Myocyte (in vitro differentiated cells): ENCODE data around the gene ABI3BP. TPM values are rescaled to one million over a fixed set of nuclear protein-coding genes. Genes with fewer than 3 reads are reported as not detected.
A peak's percentile ranks its signal among the peaks of the same experiment; 100 is the strongest.

ENCODE experiments used
- DNase-seq: peaks from one replicate; pipeline ENCODE4 v3.0.0-alpha.2; 2012; ENCODE audit warnings: low read depth
- total RNA-seq: library from RNA; depleted of rRNA; stranded (reverse); fragments of >200 nt; gene quantifications from 2 replicates; pipeline ENCODE4 v1.2.3, GENCODE V29; 2014

ABI3BP gene
- total RNA-seq, 1 donor from 2014 or later = 97.0 TPM

DNA sequence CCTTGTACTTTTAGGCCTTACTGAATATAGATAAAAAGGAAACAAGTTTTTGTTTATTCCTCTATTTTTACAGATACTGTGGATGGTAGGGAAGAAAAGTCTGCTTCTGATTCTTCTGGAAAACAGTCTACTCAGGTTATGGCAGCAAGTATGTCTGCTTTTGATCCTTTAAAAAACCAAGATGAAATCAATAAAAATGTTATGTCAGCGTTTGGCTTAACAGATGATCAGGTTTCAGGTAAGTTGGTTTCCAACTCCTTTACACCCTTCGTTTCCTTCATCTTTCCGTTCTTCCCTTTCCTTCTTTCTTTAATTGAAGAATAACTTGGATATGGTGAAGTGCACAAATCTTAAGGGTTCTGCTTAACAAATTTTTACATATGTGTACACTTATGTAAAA, 260.8 kb downstream of the ABI3BP start:
- DNase-seq = no peak

- no peak for DNase-seq
Measured at GRCh38 chr3:100730524-100730923, 262.7 kb downstream of the ABI3BP start.

GRCh38 chr3:100726706-100727105, 266.5 kb downstream of the ABI3BP start:
- DNase-seq = no peak

- DNase-seq = no peak
Measured at GRCh38 chr3:100725935-100726513, 267.2 kb downstream of the ABI3BP start.

DNA sequence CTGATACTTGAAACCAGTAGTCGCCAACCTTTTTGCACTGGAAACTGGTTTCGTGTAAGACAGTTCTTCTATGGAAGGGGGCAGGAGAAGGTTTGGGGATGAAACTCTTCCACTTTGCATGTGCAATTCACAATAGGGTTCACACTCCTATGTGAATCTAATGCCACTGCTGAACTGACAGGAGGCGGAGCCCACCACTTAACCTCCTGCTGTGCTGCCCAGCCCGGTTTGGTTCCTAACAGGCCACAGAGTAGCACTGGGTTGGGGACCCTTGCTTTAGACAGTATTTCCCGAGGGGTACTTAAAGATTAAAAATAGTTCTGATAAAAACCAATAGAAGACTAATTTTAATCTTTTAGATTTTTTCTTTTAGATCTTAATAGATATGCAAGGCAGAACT, 272.8 kb downstream of the ABI3BP start:
- no peak for DNase-seq

DNA sequence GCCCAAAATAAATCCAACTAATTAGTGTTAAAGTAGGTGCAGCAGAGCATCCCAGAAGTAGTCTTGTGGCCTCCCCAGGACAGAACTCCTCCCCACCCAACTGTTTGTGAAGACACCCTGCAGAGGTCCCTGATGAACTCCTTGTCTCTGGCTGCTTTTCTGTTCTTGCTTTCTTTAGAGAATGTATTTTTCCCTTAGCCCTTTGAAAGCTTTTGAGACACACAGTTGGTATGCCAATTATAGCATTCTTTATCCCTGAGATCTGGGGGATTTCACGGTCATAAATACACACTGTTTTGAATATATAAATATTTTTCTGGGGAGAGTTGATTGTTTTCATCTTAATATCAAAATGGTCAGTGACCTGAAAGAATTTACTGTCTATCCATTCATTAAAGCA, 274.1 kb downstream of the ABI3BP start:
- DNase-seq = no peak

DNA sequence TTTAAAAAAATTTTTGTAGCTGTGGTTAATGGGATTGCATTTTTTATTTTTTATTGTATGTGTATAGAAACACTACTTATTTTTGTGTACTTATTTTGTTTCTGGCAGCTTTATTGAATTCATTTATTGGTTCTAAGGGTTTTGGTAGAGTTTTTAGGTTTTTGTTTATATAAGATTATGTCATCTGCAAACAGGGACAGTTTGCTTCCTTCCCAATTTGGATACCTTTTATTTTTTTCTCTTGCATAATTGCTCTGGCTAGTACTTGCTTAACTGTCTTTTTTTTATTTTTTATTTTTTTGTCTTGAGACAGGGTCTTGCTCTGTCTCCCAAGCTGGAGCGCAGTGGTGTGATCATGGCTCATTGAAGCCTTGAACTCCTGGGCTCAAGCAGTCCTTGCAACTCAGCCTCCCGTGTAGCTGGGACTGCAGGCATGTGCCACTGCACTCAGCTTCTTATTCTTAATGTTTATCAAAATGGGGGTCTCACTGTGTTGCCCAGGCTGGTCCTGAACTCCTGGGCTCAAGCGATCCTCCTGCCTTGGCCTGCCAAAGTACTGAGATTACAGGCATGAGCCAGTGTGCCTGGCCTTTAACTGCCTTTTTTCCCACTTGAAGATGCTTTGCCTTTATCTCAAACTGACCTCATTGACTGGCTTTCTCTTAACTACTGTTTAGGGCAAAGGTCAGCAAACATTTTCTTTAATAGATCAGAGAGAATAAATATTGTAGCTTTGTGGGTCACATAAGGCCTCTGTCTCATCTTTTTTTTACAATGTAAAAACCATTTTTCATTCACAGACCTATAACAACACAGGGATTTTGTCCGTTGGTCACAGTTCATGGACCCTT, 275.4 kb downstream of the ABI3BP start:
- no peak for DNase-seq

DNA sequence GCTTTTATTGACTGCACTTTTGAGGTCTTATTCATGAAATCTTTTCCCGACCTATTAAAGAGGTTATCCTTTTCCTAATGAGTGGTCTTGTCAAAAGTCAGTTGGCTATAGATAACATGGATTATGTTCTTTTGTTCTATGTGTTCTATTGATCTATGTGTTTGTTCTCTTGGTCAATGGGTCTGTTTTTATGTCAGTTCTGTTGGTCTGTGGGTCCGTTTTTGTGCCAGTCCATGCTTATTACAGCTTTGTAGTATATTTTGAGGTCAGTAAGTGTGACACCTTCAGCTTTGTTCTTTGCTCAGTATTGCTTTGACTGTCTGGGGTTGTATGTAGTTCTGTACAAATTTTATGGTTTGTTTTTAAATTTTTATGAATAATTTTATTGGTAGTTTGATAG, 276.2 kb downstream of the ABI3BP start:
- no peak for DNase-seq

GRCh38 chr3:100715176-100715575, 278.0 kb downstream of the ABI3BP start:
- DNase-seq = no peak

DNA sequence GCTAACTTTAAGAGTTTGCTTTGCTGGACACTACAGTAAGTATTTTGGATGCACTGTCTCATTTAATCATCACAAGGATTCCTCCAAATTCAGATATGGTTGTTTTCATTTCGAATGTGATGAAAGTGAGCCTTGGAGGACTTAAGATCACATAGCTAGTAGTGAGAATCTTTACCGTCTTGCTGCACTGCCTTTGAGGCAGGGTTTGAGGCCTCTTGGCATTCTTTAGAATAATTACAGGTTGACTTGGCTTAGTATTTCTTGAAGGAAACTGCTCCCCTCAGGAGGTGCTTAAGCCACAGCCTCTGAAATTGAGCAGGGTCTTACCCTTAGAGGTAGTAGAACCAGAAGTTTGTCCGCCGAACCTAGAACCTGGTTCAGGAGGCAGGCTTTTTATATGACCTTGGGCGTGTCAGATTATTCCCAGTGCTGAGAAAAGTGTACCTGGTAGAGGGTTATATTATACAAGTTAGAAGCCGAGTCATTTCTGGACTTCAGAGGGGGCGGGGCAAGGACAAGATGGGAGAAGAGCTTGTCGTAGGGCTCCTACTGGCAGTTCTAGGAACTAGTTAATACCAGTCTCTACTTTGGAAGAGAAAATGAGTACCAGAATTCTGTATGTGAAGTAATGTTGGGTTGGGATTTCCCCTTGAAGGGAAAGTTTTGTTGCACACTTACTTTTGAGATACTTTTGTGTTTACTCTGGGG, 282.8 kb downstream of the ABI3BP start:
- peak; percentile 72 for DNase-seq

DNA sequence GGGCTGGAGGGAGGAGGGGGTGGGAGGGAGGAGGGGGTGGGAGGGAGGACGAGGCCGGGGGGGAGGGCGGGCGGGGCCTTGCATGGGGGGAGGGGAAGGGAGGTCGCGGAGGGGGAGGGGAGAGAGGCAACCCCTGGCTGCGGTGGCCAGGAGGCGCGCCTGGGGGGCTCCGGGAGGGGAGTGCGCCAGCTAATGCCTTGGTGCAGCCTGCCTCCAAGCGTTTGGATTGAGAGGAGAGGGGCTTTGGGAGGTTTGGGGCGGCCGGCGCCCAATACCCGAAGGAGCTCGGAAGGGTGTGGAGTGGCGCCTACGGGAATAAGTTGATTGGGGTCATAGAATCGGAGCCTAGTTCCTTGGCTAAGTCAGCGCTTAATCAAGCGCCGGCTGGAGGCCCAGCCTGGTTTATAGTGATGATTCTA, 283.4 kb downstream of the ABI3BP start:
- DNase-seq = peak; percentile 37

DNA sequence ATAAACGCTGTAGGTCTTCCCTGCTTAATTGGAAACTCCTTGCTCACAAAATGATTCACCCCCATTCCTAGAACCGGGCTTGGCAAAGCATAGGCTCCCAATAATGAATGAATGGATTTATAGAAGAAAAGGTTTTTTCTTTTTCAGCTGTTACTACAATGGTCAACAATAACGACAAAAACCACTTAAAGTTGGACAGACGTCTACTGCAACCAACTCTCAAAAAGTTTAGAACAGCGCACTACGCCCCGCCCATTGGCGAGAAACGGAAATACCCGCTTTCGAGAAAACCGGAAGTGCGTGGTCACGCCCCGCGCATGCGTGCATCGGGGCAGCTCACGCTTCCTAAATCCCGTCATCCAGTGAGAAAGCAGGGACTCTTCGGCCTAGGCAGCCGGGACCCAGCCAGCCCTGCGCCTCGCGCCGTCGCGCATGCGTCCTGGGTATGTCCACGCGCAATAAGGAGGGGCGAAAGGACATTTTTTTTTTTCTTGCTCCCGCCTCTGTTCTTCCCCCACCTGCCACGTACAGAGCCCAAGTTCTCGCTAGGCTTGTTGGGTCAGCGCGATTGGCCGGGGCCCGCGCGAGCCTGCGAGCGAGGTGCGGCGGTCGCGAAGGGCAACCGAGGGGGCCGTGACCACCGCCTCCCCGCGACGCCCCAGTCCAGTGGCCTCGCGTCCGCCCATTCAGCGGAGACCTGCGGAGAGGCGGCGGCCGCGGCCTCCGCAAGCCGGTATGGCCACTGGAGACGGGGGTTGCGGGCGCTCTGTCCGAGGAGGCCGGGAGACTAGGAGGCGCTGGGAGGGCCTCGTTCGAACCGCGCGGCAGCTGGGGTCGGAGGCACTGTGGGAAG, 284.0 kb downstream of the ABI3BP start, which contains the start of gene TFG:
TFG (plus strand) TSS at position 506 of the 853 bp plus-strand sequence. CDS start 4,192 bp downstream, outside the sequence.
- peak; percentile 99 for DNase-seq

GRCh38 chr3:100708644-100708988, 284.6 kb downstream of the ABI3BP start:
- no peak for DNase-seq

- DNase-seq = peak; percentile 13
Measured at GRCh38 chr3:100706365-100706764, 286.9 kb downstream of the ABI3BP start.

DNA sequence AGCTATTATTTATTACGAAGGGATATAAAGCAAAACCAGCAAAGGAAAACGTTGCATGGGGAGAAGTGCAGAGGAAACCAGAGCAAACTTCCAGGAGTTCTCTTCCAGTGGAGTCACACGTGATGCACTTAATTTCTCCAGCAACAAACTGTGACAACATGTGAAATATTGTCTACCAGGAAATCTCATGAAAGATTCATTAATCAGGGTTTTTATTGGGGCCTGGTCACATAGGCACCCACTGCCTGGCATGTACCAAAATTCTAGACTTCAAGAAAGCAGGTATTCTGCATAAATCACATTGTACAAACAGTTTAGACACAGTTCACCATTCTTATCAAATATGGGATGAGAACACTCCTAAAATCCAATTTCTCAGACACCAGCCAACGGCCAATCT, 289.4 kb downstream of the ABI3BP start:
- DNase-seq = no peak

- no peak for DNase-seq
Measured at GRCh38 chr3:100702980-100703345, 290.3 kb downstream of the ABI3BP start.

GRCh38 chr3:100702082-100702979, 290.9 kb downstream of the ABI3BP start:
- no peak for DNase-seq

GRCh38 chr3:100700708-100701107, 292.5 kb downstream of the ABI3BP start:
- DNase-seq = no peak
